SIG-M5 (cell line): ENCODE data around the gene TEC.
"Not testable (repeated sequence)": the region's sequence is repeated elsewhere in the genome, so short reads cannot be mapped to it uniquely, and the experiment has no call there.

Experiments
- DNase-seq: peaks from one replicate; lab custom pipeline; 2025; lab: John Stamatoyannopoulos, UW

The TEC gene

GRCh38 chr4:48242511-48243195 is 27.0 kb downstream of the TEC start:
- DNase-seq: no peak

DNA sequence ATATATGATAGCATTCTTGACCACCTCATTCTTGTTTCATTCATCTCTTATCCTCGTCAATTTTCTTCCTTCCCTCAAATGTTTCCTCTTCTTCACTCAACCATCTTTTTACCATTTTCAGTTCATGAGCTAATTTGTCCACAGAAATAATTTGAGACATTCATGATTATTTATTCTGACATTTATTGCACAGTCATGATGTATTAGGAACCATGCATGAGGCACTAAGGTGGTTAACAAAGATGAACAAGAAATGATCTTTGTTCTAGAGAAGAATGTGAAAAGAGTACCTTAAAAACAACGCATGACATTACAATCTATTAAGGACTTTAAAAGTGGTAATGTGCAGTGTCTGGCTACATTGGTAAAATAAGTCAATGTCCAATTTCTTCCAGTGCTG is 27.9 kb downstream of the TEC start:
- no peak for DNase-seq

- DNase-seq: no peak
Observed at GRCh38 chr4:48237996-48238645, 31.5 kb downstream of the TEC start.

DNA sequence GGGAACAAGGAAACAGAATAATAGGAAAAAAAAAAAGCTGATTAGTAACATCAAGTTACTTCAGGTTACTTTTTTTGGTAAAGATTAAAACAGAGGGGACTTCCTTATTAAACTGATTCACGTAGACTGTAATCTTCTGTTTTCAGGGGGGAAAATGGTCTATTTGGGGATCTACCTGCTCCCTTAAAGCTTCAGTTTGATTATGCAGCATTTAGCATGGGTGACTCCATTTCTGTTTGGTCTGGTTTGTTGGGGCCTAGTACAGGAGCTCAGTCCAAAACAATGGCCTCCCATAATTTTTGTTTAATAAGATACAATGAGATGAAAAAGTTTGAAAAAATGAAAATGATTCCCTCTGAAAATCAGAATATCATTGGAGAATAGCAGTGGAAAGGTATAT is 34.6 kb downstream of the TEC start:
- no peak for DNase-seq

- DNase-seq: no peak
Observed at GRCh38 chr4:48234575-48234974, 35.1 kb downstream of the TEC start.

DNA sequence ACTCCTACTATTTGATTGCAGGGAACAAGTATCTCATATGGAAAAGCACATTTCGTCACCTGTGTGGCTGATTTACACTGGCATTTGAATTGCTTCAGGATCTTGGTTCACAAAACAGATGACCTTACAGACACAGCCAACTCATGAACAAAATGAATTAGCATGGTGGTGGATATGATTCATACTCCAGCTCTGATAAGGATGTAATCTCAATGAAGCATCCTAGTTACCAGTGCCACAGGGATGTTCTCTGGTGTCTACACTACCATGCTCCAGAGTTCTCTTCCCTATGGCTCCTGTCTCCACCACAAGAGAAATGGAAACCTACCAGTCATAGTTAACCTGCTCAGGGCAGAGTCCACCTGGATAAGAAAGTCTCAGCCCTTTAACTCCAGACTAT is 40.7 kb downstream of the TEC start:
- no peak for DNase-seq

DNA sequence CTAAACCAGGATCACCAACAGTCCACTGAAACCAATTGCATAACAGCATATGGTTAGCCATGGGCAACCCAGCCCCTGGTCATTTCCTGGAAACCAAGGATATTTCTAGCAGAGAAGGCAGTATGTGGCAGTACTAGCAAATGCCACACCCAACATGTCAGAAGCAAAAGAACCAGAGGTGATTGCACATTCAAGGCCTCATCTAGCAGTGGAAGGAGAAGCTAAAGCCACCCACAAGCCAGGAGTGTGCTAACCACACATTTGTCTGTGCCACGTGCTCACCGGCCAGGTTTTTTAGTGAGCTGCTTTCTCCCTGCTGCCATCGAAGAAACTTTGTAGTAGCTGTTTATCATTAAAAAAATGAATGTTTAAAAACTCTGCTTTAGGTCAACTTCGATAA is 42.0 kb downstream of the TEC start:
- no peak for DNase-seq

- no peak for DNase-seq
Observed at GRCh38 chr4:48226199-48226598, 43.4 kb downstream of the TEC start.

GRCh38 chr4:48225368-48226141 is 44.1 kb downstream of the TEC start:
- no peak for DNase-seq

GRCh38 chr4:48224606-48225005 is 45.0 kb downstream of the TEC start:
- DNase-seq: no peak

DNA sequence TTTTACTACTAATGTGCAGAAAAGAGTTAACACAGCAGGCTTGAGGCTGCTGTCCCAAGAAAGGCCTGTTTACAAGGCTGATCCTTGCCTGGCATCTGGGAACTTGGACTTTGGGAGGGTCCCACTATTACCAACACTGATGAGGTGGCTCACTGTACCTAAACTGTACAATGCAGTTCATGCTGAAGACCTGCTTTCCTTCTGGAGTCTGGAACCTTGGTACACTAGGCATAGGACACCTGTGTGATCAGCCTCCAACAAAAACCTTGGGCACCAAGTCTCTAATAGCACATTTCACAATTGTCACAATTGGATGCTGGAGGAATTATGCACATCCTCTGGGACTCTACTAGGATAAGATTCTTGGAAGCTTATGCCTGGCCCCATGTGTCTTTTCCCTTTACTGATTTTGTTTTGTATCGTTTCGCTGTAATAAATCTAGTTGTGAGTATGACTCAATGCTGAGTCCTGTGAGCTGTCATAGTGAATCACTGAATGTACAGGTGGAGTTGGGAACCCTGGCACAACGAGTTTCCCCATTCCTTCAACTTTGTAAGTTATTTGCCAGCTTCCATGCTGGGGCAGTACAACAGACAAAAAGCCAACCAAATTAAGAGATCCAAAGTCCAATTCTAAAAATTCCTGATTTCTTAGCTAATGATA is 45.9 kb downstream of the TEC start:
- DNase-seq: no peak

DNA sequence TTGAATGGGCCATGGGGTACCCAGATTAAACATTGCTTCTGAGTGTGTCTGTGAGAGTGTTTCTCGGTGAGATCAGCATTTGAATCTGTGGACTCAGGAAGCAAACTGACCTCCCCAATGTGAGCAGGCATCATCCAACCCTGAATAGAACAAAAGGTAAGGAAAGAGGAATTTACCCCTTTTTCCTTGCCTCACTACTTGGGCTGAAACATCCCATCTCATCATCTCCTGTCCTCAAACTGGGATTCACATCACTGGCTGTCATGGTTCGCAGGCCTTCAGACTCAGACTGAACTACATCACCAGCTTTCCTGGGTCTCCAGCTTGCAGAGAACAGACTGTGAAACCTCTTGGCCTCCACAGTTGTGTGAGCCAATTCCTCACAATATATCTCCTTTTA is 47.1 kb downstream of the TEC start:
- no peak for DNase-seq

DNA sequence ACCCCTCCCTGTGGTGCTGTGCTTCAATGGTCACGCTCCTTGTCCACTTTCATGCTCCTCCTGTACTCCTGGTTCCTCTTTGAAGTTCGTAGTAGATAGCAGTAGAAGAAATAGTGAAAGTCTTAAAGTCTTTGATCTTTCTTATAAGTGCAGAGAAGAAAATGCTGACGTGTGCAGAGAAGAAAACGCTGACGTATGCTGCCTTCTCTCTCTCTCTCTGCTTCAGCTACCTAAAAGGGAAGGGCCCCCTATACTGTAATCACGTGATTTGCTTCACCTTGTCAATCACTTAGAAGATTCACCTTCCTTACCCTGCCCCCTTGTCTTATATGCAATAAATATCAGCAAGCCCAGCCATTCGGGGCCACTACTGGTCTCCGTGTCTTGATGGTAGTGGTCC is 50.2 kb downstream of the TEC start:
- DNase-seq: not testable (repeated sequence)

DNA sequence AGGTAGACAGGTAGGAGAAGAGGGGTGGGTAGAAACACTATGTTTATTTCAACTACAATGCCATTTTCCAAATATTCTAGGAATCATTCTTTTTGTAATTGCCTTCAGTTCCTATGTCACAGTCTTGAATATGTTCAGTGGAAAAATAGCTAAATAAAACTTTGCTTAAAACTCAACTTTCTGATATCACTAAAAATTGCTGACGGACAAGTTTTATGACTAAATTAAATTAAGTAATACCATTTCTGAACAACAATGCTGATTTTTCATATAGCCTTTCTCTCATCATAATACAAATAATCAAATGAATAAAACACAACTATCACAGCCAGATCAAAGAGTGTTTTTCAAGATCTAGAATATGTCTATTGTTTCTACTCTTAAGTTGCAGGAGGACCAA is 53.1 kb downstream of the TEC start:
- no peak for DNase-seq

- DNase-seq: no peak
Observed at GRCh38 chr4:48215977-48216376, 53.7 kb downstream of the TEC start.

- peak; percentile 50 for DNase-seq
Observed at GRCh38 chr4:48212165-48212564, 57.5 kb downstream of the TEC start.

- no peak for DNase-seq
Observed at GRCh38 chr4:48210966-48211328, 58.7 kb downstream of the TEC start.

DNA sequence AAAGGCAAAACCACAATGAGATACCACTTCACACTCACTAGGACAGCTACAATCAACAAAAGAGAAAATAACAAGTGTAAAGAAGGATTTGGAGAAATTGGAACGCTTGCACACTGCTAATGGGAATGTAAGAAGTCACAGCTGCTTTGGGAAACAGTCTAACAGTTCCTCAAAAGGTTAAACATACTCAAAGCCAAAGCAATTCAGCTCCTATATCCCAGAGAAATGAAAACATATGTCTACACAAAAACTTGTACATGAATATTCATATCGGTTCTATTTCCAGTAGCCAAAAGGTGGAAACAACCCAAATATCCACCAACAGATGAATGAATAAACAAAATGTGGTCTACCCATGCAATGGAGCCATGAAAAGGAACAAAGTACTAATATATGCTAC is 64.0 kb downstream of the TEC start:
- DNase-seq: no peak

GRCh38 chr4:48205107-48205506 is 64.5 kb downstream of the TEC start:
- DNase-seq: peak; percentile 3

GRCh38 chr4:48203819-48204218 is 65.8 kb downstream of the TEC start:
- DNase-seq: no peak

DNA sequence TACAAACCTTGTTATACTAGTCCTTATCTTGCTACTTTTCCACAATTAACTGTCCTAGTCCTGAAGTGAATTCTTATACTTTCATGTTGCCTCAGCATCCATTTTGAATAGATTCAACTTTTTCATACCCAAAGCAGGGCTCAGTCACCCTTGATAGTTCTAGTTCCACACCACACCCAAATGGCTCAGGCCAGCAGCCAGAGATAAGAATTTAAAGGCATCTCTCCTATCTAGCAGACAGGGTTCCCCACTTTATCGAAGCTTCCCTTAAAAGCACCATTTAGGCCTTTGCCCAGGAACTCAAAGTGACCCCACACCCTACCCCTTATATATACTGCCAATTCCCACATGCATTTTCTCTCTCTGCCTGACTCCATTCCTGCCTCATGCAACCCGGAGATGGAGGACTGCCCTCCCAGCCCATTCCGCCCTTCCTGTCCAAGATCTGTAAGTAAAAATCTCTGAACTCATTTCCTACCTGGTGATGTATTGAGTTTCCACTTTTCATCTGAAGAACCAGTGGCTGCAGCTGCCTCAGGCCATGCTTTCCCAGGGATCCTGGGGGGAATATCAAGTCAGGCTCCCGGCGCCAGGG is 71.9 kb downstream of the TEC start:
- DNase-seq: no peak

DNA sequence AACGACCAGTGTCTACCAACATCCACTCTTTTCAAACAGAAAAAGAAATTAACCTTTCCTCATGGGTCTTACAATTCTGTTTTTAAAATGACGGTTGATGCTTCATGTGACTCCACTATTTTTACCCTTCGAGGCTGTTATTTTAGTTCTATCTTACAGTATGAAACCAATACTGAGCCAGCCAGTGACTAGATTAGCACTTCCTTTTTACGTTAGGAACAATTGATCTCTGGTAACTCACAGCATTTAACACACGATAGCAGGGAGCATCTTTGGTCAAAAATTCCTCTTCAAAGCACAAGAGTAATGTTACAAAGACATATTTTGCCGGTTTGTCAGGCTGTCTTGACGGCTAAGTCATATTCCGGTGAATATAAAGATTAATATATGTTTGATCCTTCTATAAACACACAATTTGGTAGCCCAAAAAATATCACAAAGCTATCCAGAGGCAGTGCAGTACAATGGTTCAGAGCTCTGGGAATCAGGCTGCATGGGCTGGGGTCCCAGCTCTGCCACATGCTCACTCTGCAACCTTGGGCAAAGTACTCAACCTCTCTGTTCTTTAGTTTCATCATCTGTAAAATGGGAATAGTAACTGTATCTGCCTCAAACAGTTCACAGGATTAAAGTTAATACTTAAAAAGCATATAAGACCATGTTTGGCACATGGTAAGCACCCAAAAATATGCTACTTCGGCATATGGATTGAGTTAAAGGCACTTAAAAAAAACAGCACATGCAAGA is 72.7 kb downstream of the TEC start:
- DNase-seq: no peak
